Neural progenitor cell (in vitro differentiated cells): ENCODE results near the gene OR4F15. TPM values are rescaled to one million over a fixed set of nuclear protein-coding genes. Genes with fewer than 3 reads are reported as not detected.

Experiments
- DNase-seq: peaks from one replicate; pipeline ENCODE4 v3.0.0-alpha.2; 2016; ENCODE audit warnings: low spot score
- H2AFZ ChIP-seq: fragments of 200-600 bp; sonication (generic); replicated peaks from 2 replicates; pipeline ENCODE4 v1.6.1; 2016; ENCODE audit warnings: antibody characterized with exemption
- H3F3A ChIP-seq: fragments of 200-600 bp; sonication (generic); 2 replicates; pipeline ENCODE4 v1.6.1; 2016; ENCODE audit warnings: antibody characterized with exemption, low read depth
- H3K27ac ChIP-seq: fragments of 200-600 bp; sonication (generic); 2 replicates; pipeline ENCODE4 v1.5.1; 2016; ENCODE audit warnings: mild to moderate bottlenecking
- H3K27me3 ChIP-seq: fragments of 200-600 bp; sonication (generic); 2 replicates; pipeline ENCODE4 v1.6.1; 2016; ENCODE audit warnings: mild to moderate bottlenecking, moderate library complexity
- H3K36me3 ChIP-seq: fragments of 200-600 bp; sonication (generic); 2 replicates; pipeline ENCODE4 v1.5.1; 2016
- H3K4me1 ChIP-seq: fragments of 200-600 bp; sonication (generic); 2 replicates; pipeline ENCODE4 v1.6.1; 2016; ENCODE audit warnings: mixed run types
- H3K4me2 ChIP-seq: fragments of 200-600 bp; sonication (generic); 2 replicates; pipeline ENCODE4 v1.6.1; 2016
- H3K4me3 ChIP-seq: fragments of 200-600 bp; sonication (generic); 2 replicates; pipeline ENCODE4 v1.5.1; 2016
- H3K79me2 ChIP-seq: fragments of 200-600 bp; sonication (generic); 2 replicates; pipeline ENCODE4 v1.6.1; 2016; ENCODE audit warnings: low read depth
- H3K9ac ChIP-seq: fragments of 200-600 bp; sonication (generic); 2 replicates; pipeline ENCODE4 v1.6.1; 2016
- H3K9me3 ChIP-seq: fragments of 200-600 bp; sonication (generic); 2 replicates; pipeline ENCODE4 v1.5.1; 2016; ENCODE audit warnings: low read depth
- H4K20me1 ChIP-seq: fragments of 200-600 bp; sonication (generic); 2 replicates; pipeline ENCODE4 v1.6.1; 2016; ENCODE audit warnings: low read depth
- H3K27ac Mint-ChIP-seq: 3 replicates; pipeline ENCODE4 v1.8.0; 2021; ENCODE audit warnings: mixed read lengths
- H3K27me3 Mint-ChIP-seq: 2 replicates; pipeline ENCODE4 v1.8.0; 2022; ENCODE audit warnings: low read depth, mild to moderate bottlenecking, inconsistent platforms, moderate library complexity, mixed read lengths; ENCODE audit not compliant: insufficient read depth
- H3K36me3 Mint-ChIP-seq: 3 replicates; pipeline ENCODE4 v1.8.0; 2021; ENCODE audit warnings: mixed read lengths
- H3K4me1 Mint-ChIP-seq: 3 replicates; pipeline ENCODE4 v1.8.0; 2021; ENCODE audit warnings: mixed read lengths
- H3K4me3 Mint-ChIP-seq: 3 replicates; pipeline ENCODE4 v1.8.0; 2021; ENCODE audit warnings: mild to moderate bottlenecking, moderate library complexity, mixed read lengths
- H3K9me3 Mint-ChIP-seq: 3 replicates; pipeline ENCODE4 v1.8.0; 2020; ENCODE audit warnings: mixed read lengths
- CTCF ChIP-seq: fragments of 200-600 bp; sonication (generic); IDR thresholded peaks from 2 replicates; pipeline ENCODE4 v1.5.1; 2017; ENCODE audit warnings: antibody characterized with exemption, mild to moderate bottlenecking
- EZH2 ChIP-seq: fragments of 200-600 bp; sonication (generic); IDR thresholded peaks from 2 replicates; pipeline ENCODE4 v1.6.1; 2017; ENCODE audit warnings: antibody characterized with exemption, mild to moderate bottlenecking, moderate library complexity
- EZH2phosphoT487 ChIP-seq: fragments of 200-600 bp; sonication (generic); IDR thresholded peaks from 2 replicates; pipeline ENCODE4 v1.6.1; 2017; ENCODE audit warnings: antibody characterized with exemption
- total RNA-seq: library from RNA; depleted of rRNA; stranded (reverse); fragments of >200 nt; gene quantifications from 2 replicates; pipeline ENCODE4 v1.2.3, GENCODE V29; 2015; ENCODE audit warnings: low replicate concordance

Gene OR4F15
- total RNA-seq, 1 donor from 2014 or later, result not detected

- no peaks in the 10 kb centered on the region for H3K36me3 Mint-ChIP-seq
- no peak overlapping the region for H3K4me2 ChIP-seq
Measured at GRCh38 chr15:101827257-101827656, 15.3 kb downstream of the OR4F15 start.

GRCh38 chr15:101828774-101829173 is 16.8 kb downstream of the OR4F15 start:
- H3K36me3 Mint-ChIP-seq, result no peaks in the 10 kb centered on the region
- H3K27ac Mint-ChIP-seq, result no peak overlapping the region
- no peaks in the 10 kb centered on the region for H4K20me1 ChIP-seq
- H2AFZ ChIP-seq, result no peak overlapping the region
- no peak overlapping the region for H3K4me3 ChIP-seq
- no peak for TF ChIP-seq EZH2
- TF ChIP-seq EZH2phosphoT487, result no peak
- no peak for TF ChIP-seq CTCF
- no peak for DNase-seq
- H3K79me2 ChIP-seq, result no peaks in the 10 kb centered on the region
- no peak overlapping the region for H3K4me2 ChIP-seq
- peaks cover 3% of the 10 kb centered on the region for H3K27me3 Mint-ChIP-seq
- no peaks in the 10 kb centered on the region for H3K9me3 ChIP-seq
- H3K4me1 Mint-ChIP-seq, result no peaks in the 10 kb centered on the region
- H3K36me3 ChIP-seq, result no peaks in the 10 kb centered on the region
- no peak overlapping the region for H3K9ac ChIP-seq
- no peaks in the 10 kb centered on the region for H3F3A ChIP-seq
- H3K4me1 ChIP-seq, result no peaks in the 10 kb centered on the region
- H3K27me3 ChIP-seq, result no peaks in the 10 kb centered on the region
- peaks cover 3% of the 10 kb centered on the region for H3K9me3 Mint-ChIP-seq
- H3K4me3 Mint-ChIP-seq, result no peak overlapping the region
- no peak overlapping the region for H3K27ac ChIP-seq

More at GRCh38 chr15:101827257-101827656, 15.3 kb downstream of the OR4F15 start:
- Histone ChIP-seq H2AFZ (no peak overlapping the region), H3K4me3 (no peak overlapping the region), H3K27me3 (no peaks in the 10 kb centered on the region), H4K20me1 (no peaks in the 10 kb centered on the region), H3K27ac (no peak overlapping the region), H3F3A (no peaks in the 10 kb centered on the region), H3K9ac (no peak overlapping the region), H3K9me3 (no peaks in the 10 kb centered on the region), H3K4me1 (no peaks in the 10 kb centered on the region), H3K36me3 (no peaks in the 10 kb centered on the region), H3K79me2 (no peaks in the 10 kb centered on the region)
- Mint-ChIP-seq H3K27me3 (peaks cover 4% of the 10 kb centered on the region), H3K9me3 (peaks cover 3% of the 10 kb centered on the region), H3K27ac (no peak overlapping the region), H3K4me3 (no peak overlapping the region), H3K4me1 (no peaks in the 10 kb centered on the region)
- TF ChIP-seq EZH2, result no peak
- no peak for TF ChIP-seq EZH2phosphoT487
- TF ChIP-seq CTCF, result no peak
- no peak for DNase-seq

GRCh38 chr15:101841656-101842055 is 29.7 kb downstream of the OR4F15 start:
- H3K36me3 Mint-ChIP-seq, result no peaks in the 10 kb centered on the region
- peaks cover 2% of the 10 kb centered on the region for H3K4me1 Mint-ChIP-seq
- TF ChIP-seq EZH2phosphoT487, result no peak
- no peak for TF ChIP-seq EZH2
- TF ChIP-seq CTCF, result no peak
- no peaks in the 10 kb centered on the region for H3K36me3 ChIP-seq
- no peaks in the 10 kb centered on the region for H3K27me3 ChIP-seq
- H3K27ac Mint-ChIP-seq, result no peak overlapping the region
- H4K20me1 ChIP-seq, result no peaks in the 10 kb centered on the region
- H3K79me2 ChIP-seq, result no peaks in the 10 kb centered on the region
- H3K9ac ChIP-seq, result no peak overlapping the region
- no peak overlapping the region for H3K4me3 Mint-ChIP-seq
- DNase-seq, result peak; percentile 6
- peaks cover 12% of the 10 kb centered on the region for H3K4me1 ChIP-seq
- no peak overlapping the region for H3K4me3 ChIP-seq
- H2AFZ ChIP-seq, result no peak overlapping the region
- H3K4me2 ChIP-seq, result no peak overlapping the region
- no peaks in the 10 kb centered on the region for H3K9me3 Mint-ChIP-seq
- no peaks in the 10 kb centered on the region for H3K27me3 Mint-ChIP-seq
- no peaks in the 10 kb centered on the region for H3K9me3 ChIP-seq
- H3F3A ChIP-seq, result no peaks in the 10 kb centered on the region
- no peak overlapping the region for H3K27ac ChIP-seq
